NCI-H82 (cell line): ENCODE measurements around the gene DTWD1.
"Not testable (repeated sequence)": the region's sequence is repeated elsewhere in the genome, so short reads cannot be mapped to it uniquely, and the experiment has no call there.

Experiments
- DNase-seq: peaks from one replicate; lab custom pipeline; 2025; lab: John Stamatoyannopoulos, UW

DTWD1 gene

GRCh38 chr15:49645941-49646340, 25.1 kb downstream of the DTWD1 start:
- DNase-seq, result no peak

GRCh38 chr15:49646891-49647290, 26.0 kb downstream of the DTWD1 start:
- no peak for DNase-seq

- no peak for DNase-seq
Observed at GRCh38 chr15:49649987-49650386, 29.1 kb downstream of the DTWD1 start.

- no peak for DNase-seq
Observed at GRCh38 chr15:49650676-49651075, 29.8 kb downstream of the DTWD1 start.

- DNase-seq, result no peak
Observed at GRCh38 chr15:49652922-49653321, 32.1 kb downstream of the DTWD1 start.

GRCh38 chr15:49656734-49657133, 35.9 kb downstream of the DTWD1 start:
- no peak for DNase-seq

- DNase-seq, result no peak
Observed at GRCh38 chr15:49664716-49665115, 43.9 kb downstream of the DTWD1 start.

- not testable (repeated sequence) for DNase-seq
Observed at GRCh38 chr15:49666486-49666885, 45.6 kb downstream of the DTWD1 start.

- no peak for DNase-seq
Observed at GRCh38 chr15:49669288-49669687, 48.4 kb downstream of the DTWD1 start.

- no peak for DNase-seq
Observed at GRCh38 chr15:49673861-49674260, 53.0 kb downstream of the DTWD1 start.

GRCh38 chr15:49674370-49674769, 53.5 kb downstream of the DTWD1 start:
- DNase-seq, result no peak

GRCh38 chr15:49675041-49675440, 54.2 kb downstream of the DTWD1 start:
- no peak for DNase-seq

GRCh38 chr15:49678655-49679054, 57.8 kb downstream of the DTWD1 start:
- DNase-seq, result no peak

- no peak for DNase-seq
Observed at GRCh38 chr15:49686599-49686998, 65.8 kb downstream of the DTWD1 start.

GRCh38 chr15:49688135-49688790, 67.4 kb downstream of the DTWD1 start:
- DNase-seq, result no peak

- no peak for DNase-seq
Observed at GRCh38 chr15:49692514-49693090, 71.8 kb downstream of the DTWD1 start.

GRCh38 chr15:49693498-49693897, 72.7 kb downstream of the DTWD1 start:
- no peak for DNase-seq

GRCh38 chr15:49696433-49696832, 75.6 kb downstream of the DTWD1 start:
- DNase-seq, result no peak

- no peak for DNase-seq
Observed at GRCh38 chr15:49697121-49697520, 76.3 kb downstream of the DTWD1 start.

- peak; percentile 40 for DNase-seq
Observed at GRCh38 chr15:49702982-49703381, 82.1 kb downstream of the DTWD1 start.
